Measurements from ENCODE around the gene TUSC2. TPM values are rescaled to one million over a fixed set of nuclear protein-coding genes. Genes with fewer than 3 reads are reported as not detected.

The TUSC2 gene
- total and polyA plus RNA-seq, 9 of the 15 experiments (the other 6 are each of a cell fraction or from before 2014, with no cell fraction given) = 2.8 to 67.5 (median 25.8) TPM

GRCh38 chr3:50292159-50293078 is 35.6 kb downstream of the TUSC2 start, which contains the start of gene IFRD2 (continued):
- peak in 1 of 3 experiments; percentile 89; a peak in 2 of 6 replicates for TF ChIP-seq ZBTB11 (CRISPR knock-in tag; IDR thresholded peaks at IDR 0.05)
- TF ChIP-seq TBP (optimal IDR thresholded peaks at IDR 0.05; ENCODE audit: low read depth, low read length) = peak; percentile 63
- 0 out of 4 replicates have a peak, but pooled peaks of 1 of the 2 experiments have one; percentile 54 for TF ChIP-seq KDM4B (IDR thresholded peaks at IDR 0.05; ENCODE audit: borderline replicate concordance in 2 of 2, low read depth in 1 of 2)
- TF ChIP-seq MTF1 (CRISPR knock-in tag; IDR thresholded peaks at IDR 0.05; ENCODE audit: borderline replicate concordance) = no peak
- peak; percentile 95 for TF ChIP-seq ZBTB9 (CRISPR knock-in tag; IDR thresholded peaks at IDR 0.05)
- no peak for TF ChIP-seq ZNF184 (CRISPR knock-in tag; IDR thresholded peaks at IDR 0.05)
- TF ChIP-seq ZBTB17 (CRISPR knock-in tag; IDR thresholded peaks at IDR 0.05) = peak; percentile 87
- peak; percentile 54 for TF ChIP-seq BHLHE40 (IDR thresholded peaks at IDR 0.05; ENCODE audit: low read length)
- peak; percentile 52; the same call in 1 of the 2 replicates for TF ChIP-seq NR4A1 (CRISPR knock-in tag; IDR thresholded peaks at IDR 0.05)
- TF ChIP-seq NR4A1 (tag; IDR thresholded peaks at IDR 0.05) = peak; percentile 85
- no peak for TF ChIP-seq KAT8 (IDR thresholded peaks at IDR 0.05; ENCODE audit: low read depth)
- peak; percentile 79 for TF ChIP-seq ZNF134 (CRISPR knock-in tag; conservative IDR thresholded peaks at IDR 0.05)
- peak; percentile 56; the same call in 1 of the 2 replicates for TF ChIP-seq ZNF263 (CRISPR knock-in tag; IDR thresholded peaks at IDR 0.05; ENCODE audit: borderline replicate concordance)
- TF ChIP-seq ATF4 (CRISPR knock-in tag; IDR thresholded peaks at IDR 0.05) = peak; percentile 72
- peak; percentile 88 for TF ChIP-seq C11orf30 (IDR thresholded peaks at IDR 0.05; ENCODE audit: low read depth)
- TF ChIP-seq CTBP1 (IDR thresholded peaks at IDR 0.05; ENCODE audit: borderline replicate concordance) = peak; percentile 56; the same call in 1 of the 2 replicates
- TF ChIP-seq ZNF311 (CRISPR knock-in tag; IDR thresholded peaks at IDR 0.05) = peak; percentile 89
- no peak for TF ChIP-seq SETDB1 (IDR thresholded peaks at IDR 0.05; ENCODE audit: low read length)
- peak; percentile 83 for TF ChIP-seq VEZF1 (CRISPR knock-in tag; IDR thresholded peaks at IDR 0.05)
- TF ChIP-seq SLC30A9 (CRISPR knock-in tag; IDR thresholded peaks at IDR 0.05) = no peak
- no peak for TF ChIP-seq DACH1 (IDR thresholded peaks at IDR 0.05; ENCODE audit: partially characterized antibody)
